Measurements from ENCODE around the gene ELOVL6.

The ELOVL6 gene

GRCh38 chr4:109996526-109996925 is 201.9 kb downstream of the ELOVL6 start:
- DNase-seq (ENCODE audit: low read depth in 1 of 2, low spot score in 1 of 2), result no peak
